Heart left ventricle (tissue), 16 donors: ENCODE results near the gene PLCB2. TPM values are rescaled to one million over a fixed set of nuclear protein-coding genes. Genes with fewer than 3 reads are reported as not detected.
A peak's percentile ranks its signal among the peaks of the same experiment; 100 is the strongest.

Experiments used
- ATAC-seq, 4 donors: fragments of 200-7000 bp; cut with Tn5 transposase; one replicate each; pipeline ENCODE4 v1.9.1; 2020 to 2022; ENCODE audit warnings: moderate library complexity in 4 of 4, mild to moderate bottlenecking in 3 of 4, moderate number of reproducible peaks in 1 of 4
- DNase-seq, 5 donors: peaks; one replicate each; pipeline ENCODE4 v3.0.0-alpha.2; 2020
- H3K27ac ChIP-seq, 12 donors: fragments of 200-600 bp; sonication (generic) in 4 of 12; one replicate each; pipeline versions ENCODE4 v1.5.0 to v1.8.0; 2016 to 2022; ENCODE audit warnings: mild to moderate bottlenecking in 2 of 12
- H3K27me3 ChIP-seq, 9 donors: fragments of 200-600 bp; sonication (generic) in 2 of 9; one replicate each; pipeline versions ENCODE4 v1.5.1 to v1.8.0; 2016 to 2022; ENCODE audit warnings: mild to moderate bottlenecking in 3 of 9
- H3K36me3 ChIP-seq, 9 donors: fragments of 200-600 bp; sonication (generic) in 2 of 9; one replicate each; pipeline versions ENCODE4 v1.5.0 to v1.8.0; 2018 to 2022; ENCODE audit warnings: mild to moderate bottlenecking in 2 of 9
- H3K4me1 ChIP-seq, 12 donors: fragments of 200-600 bp; sonication (generic) in 4 of 12; one replicate each; pipeline versions ENCODE4 v1.5.0 to v1.8.0; 2016 to 2022; ENCODE audit warnings: mild to moderate bottlenecking in 3 of 12
- H3K4me3 ChIP-seq, 12 donors: fragments of 200-600 bp; sonication (generic) in 4 of 12; one replicate each; pipeline versions ENCODE4 v1.5.0 to v1.8.0; 2017 to 2022; ENCODE audit warnings: mild to moderate bottlenecking in 9 of 12, moderate library complexity in 4 of 12
- H3K9me3 ChIP-seq, 12 donors: fragments of 200-600 bp; sonication (generic) in 4 of 12; one replicate each; pipeline versions ENCODE4 v1.5.0 to v1.8.0; 2016 to 2022; ENCODE audit warnings: mild to moderate bottlenecking in 1 of 12
- POLR2A ChIP-seq, 2 donors: fragments of 450-650 bp; IDR thresholded peaks; one replicate each; pipeline ENCODE4 v1.6.1; 2017; ENCODE audit warnings: antibody characterized with exemption in 2 of 2, mild to moderate bottlenecking in 2 of 2, moderate library complexity in 2 of 2
- WGBS, 4 donors: extraction: QIAGEN DNeasy Blood & Tissue Kit in 2 of 4; methylation state at CpG; one replicate each; pipeline versions ENCODE4 v1.1.5 to v1.1.7; 2013 to 2018; 5-methylcytosine and 5-hydroxymethylcytosine counted together
- intact Hi-C, 10 donors: fragments of 100-400 bp; cut with DNase I; formaldehyde crosslinking; loops; one replicate each; pipeline versions ENCODE4 v1.11.1 to v1.14.2; 2022
- polyA plus RNA-seq, 2 donors: library from polyadenylated mRNA; stranded (reverse); fragments of 200-250 nt; gene quantifications; one replicate each; pipeline ENCODE4 v1.2.3, GENCODE V29; 2013
- total RNA-seq, 9 donors: library from RNA; depleted of rRNA in 2 of 9; stranded (reverse); fragments of >200 nt in 2 of 9; fragmentation: NEBNext Ultra II Directional in 3 of 9; extraction: Animal tissue kit (Norgen Biotek cat#: 25700) in 3 of 9; gene quantifications; one replicate each; pipeline versions ENCODE4 v1.1.0 to v1.2.4, GENCODE V29; 2016 to 2023
- TF ChIP-seq, protein P1 (sequence below), 12 donors: fragments of 200-600 bp; sonication (generic) in 4 of 12; IDR thresholded peaks; one replicate each; pipeline versions ENCODE4 v1.5.0 to v1.8.0; 2018 to 2022; ENCODE audit warnings: antibody characterized with exemption in 12 of 12, mild to moderate bottlenecking in 5 of 12
- donor health status: ischemic (EF 13 %, LVEDD 7.1; RV severe dilation, severe dysfunction).
- donor health status: healthy with polysubstance abuse.
- donor health status: DM: no; HTN: yes; CAD: no.
- donor health status: DM: no; HTN: no; CAD: no.
- donor health status: ischemic (EF 25% LVEDD 6.9; RV normal size, moderate dysfunction).
- donor health status: ischemic (EF 25% LVEDD 5.7; RV mildly dilated, moderate dysfunction).
- donor health status: healthy.
- donor health status: DM: yes; HTN: yes; CAD: no.
- donor health status: ischemic (EF 35%, LVEDD 5.7; RV mildly dilated, moderate dysfunction).
- donor health status: nonischemic (EF 11% LVEDD 7.7; RV severe dilation, severe dysfunction).
- donor health status: DM: yes; HTN: yes; CAD: no.
- donor health status: PGD.
- donor health status: ischemic (EF 29% LVEDD 5.4; RV normal size, mild dysfunction).
- donor health status: nonischemic (EF 23%, LVEDD 6.1; RV moderate dilation, normal function).

The PLCB2 gene
- total and polyA plus RNA-seq, 11 donors = 1.6 to 46.2 (median 4.8) TPM

DNA sequence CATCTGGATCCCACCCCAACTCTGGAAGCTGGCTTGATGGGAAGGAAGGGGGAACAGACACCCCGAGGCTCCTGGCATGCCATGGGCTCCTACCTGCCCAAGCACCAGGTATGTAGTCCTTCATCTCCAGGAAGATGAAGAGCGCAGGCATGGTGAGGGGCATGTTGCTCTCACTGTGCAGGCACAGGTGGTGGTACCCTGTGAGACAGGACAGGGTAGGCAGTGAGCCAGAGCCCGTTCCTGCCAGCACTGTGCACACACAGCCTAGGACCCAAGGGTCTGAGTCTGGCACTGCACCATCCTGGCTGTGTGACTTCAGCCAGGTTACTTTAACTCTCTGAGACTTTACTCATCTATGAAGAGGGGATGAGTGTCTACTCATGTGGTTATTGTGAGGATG, 15.5 kb downstream of the PLCB2 start:
- intact Hi-C loops = no loop called here
- no peak for TF ChIP-seq POLR2A (IDR thresholded peaks at IDR 0.05)
- TF ChIP-seq, protein P1, sequence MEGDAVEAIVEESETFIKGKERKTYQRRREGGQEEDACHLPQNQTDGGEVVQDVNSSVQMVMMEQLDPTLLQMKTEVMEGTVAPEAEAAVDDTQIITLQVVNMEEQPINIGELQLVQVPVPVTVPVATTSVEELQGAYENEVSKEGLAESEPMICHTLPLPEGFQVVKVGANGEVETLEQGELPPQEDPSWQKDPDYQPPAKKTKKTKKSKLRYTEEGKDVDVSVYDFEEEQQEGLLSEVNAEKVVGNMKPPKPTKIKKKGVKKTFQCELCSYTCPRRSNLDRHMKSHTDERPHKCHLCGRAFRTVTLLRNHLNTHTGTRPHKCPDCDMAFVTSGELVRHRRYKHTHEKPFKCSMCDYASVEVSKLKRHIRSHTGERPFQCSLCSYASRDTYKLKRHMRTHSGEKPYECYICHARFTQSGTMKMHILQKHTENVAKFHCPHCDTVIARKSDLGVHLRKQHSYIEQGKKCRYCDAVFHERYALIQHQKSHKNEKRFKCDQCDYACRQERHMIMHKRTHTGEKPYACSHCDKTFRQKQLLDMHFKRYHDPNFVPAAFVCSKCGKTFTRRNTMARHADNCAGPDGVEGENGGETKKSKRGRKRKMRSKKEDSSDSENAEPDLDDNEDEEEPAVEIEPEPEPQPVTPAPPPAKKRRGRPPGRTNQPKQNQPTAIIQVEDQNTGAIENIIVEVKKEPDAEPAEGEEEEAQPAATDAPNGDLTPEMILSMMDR (IDR thresholded peaks at IDR 0.05) = no peak
- Histone ChIP-seq H3K9me3 (no peaks in the 10 kb centered on the region), H3K27ac (no peak overlapping the region), H3K27me3 (no peaks in the 10 kb centered on the region), H3K4me1 (peaks cover 0 to 57% (median 19%) of the 10 kb centered on the region in 12 donors), H3K4me3 (no peak overlapping the region), H3K36me3 (peaks cover 0 to 83% (median 0%) of the 10 kb centered on the region in 9 donors)
- ATAC-seq (no peak), DNase-seq (no peak)
- WGBS, 4 donors = 81 to 96% (median 86%) methylated on average over 2 to 3 of the region's 3 CpGs

DNA sequence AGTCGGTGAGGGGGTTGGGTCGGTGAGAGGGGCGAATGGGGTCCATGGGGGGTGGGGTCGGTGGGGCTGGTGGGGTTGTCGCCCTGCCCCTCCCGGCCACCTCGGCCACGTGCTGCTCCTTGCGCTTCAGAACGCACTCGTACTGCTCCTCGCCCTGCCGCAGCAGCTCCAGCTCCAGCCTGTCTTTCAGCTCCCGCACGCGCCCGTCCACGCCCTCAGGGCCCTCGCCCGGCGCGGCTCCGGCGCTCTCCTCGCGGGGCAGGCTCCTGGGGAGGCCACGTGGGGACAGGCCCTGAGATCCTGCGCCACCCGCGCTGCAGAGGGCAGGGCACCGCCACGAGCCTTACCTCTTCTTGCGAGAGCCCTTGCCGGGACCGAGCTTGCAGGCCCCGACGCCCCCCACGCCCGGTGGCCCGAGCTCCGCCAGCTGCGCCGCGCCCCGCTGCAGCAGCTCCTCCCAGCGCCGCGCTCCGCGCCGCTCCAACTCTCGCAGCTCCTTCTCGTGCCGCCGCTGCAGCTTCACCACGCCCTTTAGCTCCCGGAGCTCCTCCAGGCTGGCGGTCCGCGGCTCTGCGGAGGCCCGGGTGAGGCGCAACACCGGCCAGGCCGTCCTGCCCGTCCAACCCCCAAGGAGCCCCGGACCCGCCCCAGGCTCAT, 16.7 kb downstream of the PLCB2 start:
- no peaks in the 10 kb centered on the region for H3K9me3 ChIP-seq
- H3K4me1 ChIP-seq = peaks cover 0 to 55% (median 21%) of the 10 kb centered on the region in 12 donors
- no peaks in the 10 kb centered on the region for H3K27me3 ChIP-seq
- intact Hi-C loops = no loop called here
- no peak for TF ChIP-seq POLR2A (IDR thresholded peaks at IDR 0.05)
- TF ChIP-seq, protein P1 (IDR thresholded peaks at IDR 0.05) = no peak
- H3K27ac ChIP-seq = peak overlapping the region in 1 of 12 donors; percentile 19
- peak in 2 of 5 donors; percentile 64 for DNase-seq
- H3K4me3 ChIP-seq = peak overlapping the region in 11 of 12 donors; percentile 5 to 51 (median 35)
- 12 to 26% (median 20%) methylated on average over 34 to 68 of the region's 68 CpGs for WGBS, 4 donors
- ATAC-seq = peak in 2 of 4 donors; percentile 23 to 38
- peaks cover 0 to 77% (median 0%) of the 10 kb centered on the region in 9 donors for H3K36me3 ChIP-seq

DNA sequence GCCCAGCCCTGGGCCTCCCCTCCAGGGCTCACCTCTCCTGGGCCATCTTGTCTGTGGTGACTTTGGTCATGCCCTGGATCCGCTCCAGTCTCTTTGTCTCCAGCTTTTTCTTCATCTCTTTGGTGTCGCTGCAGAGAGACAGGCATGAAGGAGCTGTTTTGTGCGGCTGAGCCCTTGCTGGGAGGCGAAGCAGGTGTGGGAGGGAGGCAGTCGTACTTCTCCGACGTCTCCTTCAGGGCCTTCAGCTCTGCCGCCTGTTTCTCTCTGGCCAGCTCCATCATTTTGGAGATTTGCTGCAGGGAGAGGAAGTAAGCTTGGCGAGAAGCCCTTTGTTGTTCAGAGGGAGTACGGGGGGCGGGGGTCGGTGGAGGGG, 17.2 kb downstream of the PLCB2 start:
- Histone ChIP-seq H3K4me3 (peak overlapping the region in 1 of 12 donors; percentile 35), H3K27me3 (no peaks in the 10 kb centered on the region), H3K4me1 (peaks cover 0 to 58% (median 19%) of the 10 kb centered on the region in 12 donors), H3K27ac (no peak overlapping the region), H3K9me3 (no peaks in the 10 kb centered on the region), H3K36me3 (peaks cover 0 to 72% (median 0%) of the 10 kb centered on the region in 9 donors)
- intact Hi-C loops = no loop called here
- no peak for ATAC-seq
- TF ChIP-seq, protein P1 (IDR thresholded peaks at IDR 0.05) = no peak
- TF ChIP-seq POLR2A (IDR thresholded peaks at IDR 0.05) = no peak
- no peak for DNase-seq
- WGBS, 4 donors = 42 to 70% (median 60%) methylated on average over 8 to 12 of the region's 12 CpGs

DNA sequence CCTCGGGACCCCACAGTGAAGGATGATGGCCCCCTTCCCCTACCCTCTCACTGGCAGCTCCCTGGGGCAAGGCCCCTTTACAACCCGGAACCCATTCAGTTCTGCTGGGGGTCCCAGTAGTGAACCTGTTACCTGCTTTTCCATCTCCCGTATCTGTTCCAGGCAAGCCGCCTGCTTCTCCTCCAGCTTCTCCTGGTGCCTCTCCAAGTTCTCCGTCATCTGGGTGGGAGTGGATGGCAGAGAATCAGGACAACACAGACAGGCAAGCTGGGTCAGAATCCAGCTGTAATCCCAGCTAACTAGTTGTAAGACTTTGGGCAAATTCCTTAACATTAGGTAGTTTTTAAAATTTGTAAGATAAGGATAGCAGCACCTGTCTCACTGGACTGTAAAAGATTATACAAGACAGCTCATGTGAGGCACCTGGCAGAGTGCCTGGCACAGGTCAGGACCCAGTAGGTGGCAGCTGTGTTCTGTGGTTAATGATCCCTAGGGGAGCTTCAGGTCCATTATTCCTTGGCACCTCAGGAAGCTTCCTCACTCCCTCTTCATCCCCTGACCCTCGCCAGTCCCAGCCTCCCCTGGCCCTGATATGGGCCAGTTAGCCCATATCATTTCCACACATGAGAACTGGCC, 18.5 kb downstream of the PLCB2 start:
- no peaks in the 10 kb centered on the region for H3K9me3 ChIP-seq
- H3K4me1 ChIP-seq = peaks cover 0 to 53% (median 23%) of the 10 kb centered on the region in 12 donors
- H3K27ac ChIP-seq = no peak overlapping the region
- H3K4me3 ChIP-seq = no peak overlapping the region
- TF ChIP-seq, protein P1 (IDR thresholded peaks at IDR 0.05) = peak in 3 of 12 donors; percentile 4 to 28 (median 18)
- no peak for TF ChIP-seq POLR2A (IDR thresholded peaks at IDR 0.05)
- H3K36me3 ChIP-seq = peaks cover 0 to 61% (median 0%) of the 10 kb centered on the region in 9 donors
- intact Hi-C loops = loop anchor here in 1 of 10 donors (5.0 kb wide), 1 partner anchor 133 kb away; no protein-coding TSS in a partner anchor
- ATAC-seq (peak in 1 of 4 donors; percentile 41), DNase-seq (peak in 2 of 5 donors; percentile 55 to 71)
- no peaks in the 10 kb centered on the region for H3K27me3 ChIP-seq
- WGBS, 4 donors = 56 to 85% (median 65%) methylated on average over 6 of the region's 6 CpGs
